B cell (primary cell): ENCODE data around the gene GRIA3.

Experiments used
- CTCF ChIP-seq: fragments of 200-600 bp; IDR thresholded peaks from one replicate; pipeline ENCODE4 v1.8.0; 2022; ENCODE audit warnings: antibody characterized with exemption, mild to moderate bottlenecking
- EZH2 ChIP-seq: IDR thresholded peaks from 2 replicates; pipeline ENCODE4 v1.6.1; 2012; ENCODE audit warnings: borderline replicate concordance, low read depth, mild to moderate bottlenecking, moderate library complexity, low read length; ENCODE audit not compliant: insufficient read depth, poor library complexity, severe bottlenecking

GRCh38 chrX:123274796-123275195, 90.7 kb downstream of the GRIA3 start:
- TF ChIP-seq CTCF (no peak), EZH2 (no peak)
